ENCODE measurements around the gene PMM2.

The PMM2 gene

GRCh38 chr16:8806272-8806983 lies 8.8 kb downstream of the PMM2 start:
- Histone ChIP-seq H3K36me3 (ENCODE audit: insufficient read depth, low read length) (peaks cover 90% of the 10 kb centered on the region), H3K4me3 (ENCODE audit: low read length) (no peak overlapping the region), H3K4me1 (ENCODE audit: control insufficient read depth, insufficient read depth, low read length) (no peaks in the 10 kb centered on the region), H3K9me3 (replicated peaks; ENCODE audit: low read length) (no peaks in the 10 kb centered on the region), H3K9ac (ENCODE audit: low read depth, low read length) (no peak overlapping the region), H3K4me2 (ENCODE audit: low read length) (no peak overlapping the region), H3K27me3 (ENCODE audit: control insufficient read depth, insufficient read depth, low read length) (no peaks in the 10 kb centered on the region)

- H3K27me3 ChIP-seq (ENCODE audit: control insufficient read depth, insufficient read depth, low read length): no peaks in the 10 kb centered on the region
- H3K9ac ChIP-seq (ENCODE audit: low read depth, low read length): no peak overlapping the region
- H3K4me3 ChIP-seq (ENCODE audit: low read length): no peak overlapping the region
- H3K36me3 ChIP-seq (ENCODE audit: insufficient read depth, low read length): peaks cover 91% of the 10 kb centered on the region
- H3K4me1 ChIP-seq (ENCODE audit: control insufficient read depth, insufficient read depth, low read length): no peaks in the 10 kb centered on the region
- no peaks in the 10 kb centered on the region for H3K9me3 ChIP-seq (replicated peaks; ENCODE audit: low read length)
- no peak overlapping the region for H3K4me2 ChIP-seq (ENCODE audit: low read length)
Measured at GRCh38 chr16:8807189-8807588, 9.6 kb downstream of the PMM2 start.

GRCh38 chr16:8808009-8808408 lies 10.4 kb downstream of the PMM2 start:
- no peak overlapping the region for H3K9ac ChIP-seq (ENCODE audit: low read depth, low read length)
- no peaks in the 10 kb centered on the region for H3K9me3 ChIP-seq (replicated peaks; ENCODE audit: low read length)

GRCh38 chr16:8808613-8809353 lies 11.1 kb downstream of the PMM2 start:
- H3K4me2 ChIP-seq (ENCODE audit: low read length): no peak overlapping the region
- H3K9me3 ChIP-seq (replicated peaks; ENCODE audit: low read length): no peaks in the 10 kb centered on the region
- no peak overlapping the region for H3K9ac ChIP-seq (ENCODE audit: low read depth, low read length)
- no peaks in the 10 kb centered on the region for H3K27me3 ChIP-seq (ENCODE audit: control insufficient read depth, insufficient read depth, low read length)
- H3K36me3 ChIP-seq (ENCODE audit: insufficient read depth, low read length): peaks cover 94% of the 10 kb centered on the region
- H3K4me3 ChIP-seq (ENCODE audit: low read length): no peak overlapping the region
- no peaks in the 10 kb centered on the region for H3K4me1 ChIP-seq (ENCODE audit: control insufficient read depth, insufficient read depth, low read length)

More at GRCh38 chr16:8808009-8808408, 10.4 kb downstream of the PMM2 start:
- H3K27me3 ChIP-seq (ENCODE audit: control insufficient read depth, insufficient read depth, low read length): no peaks in the 10 kb centered on the region
- H3K36me3 ChIP-seq (ENCODE audit: insufficient read depth, low read length): peaks cover 91% of the 10 kb centered on the region
- no peak overlapping the region for H3K4me3 ChIP-seq (ENCODE audit: low read length)
- H3K4me2 ChIP-seq (ENCODE audit: low read length): no peak overlapping the region
- no peaks in the 10 kb centered on the region for H3K4me1 ChIP-seq (ENCODE audit: control insufficient read depth, insufficient read depth, low read length)

- no peak overlapping the region for H3K9ac ChIP-seq (ENCODE audit: low read depth, low read length)
- no peaks in the 10 kb centered on the region for H3K9me3 ChIP-seq (replicated peaks; ENCODE audit: low read length)
- H3K4me1 ChIP-seq (ENCODE audit: control insufficient read depth, insufficient read depth, low read length): no peaks in the 10 kb centered on the region
- H3K4me2 ChIP-seq (ENCODE audit: low read length): no peak overlapping the region
- H3K4me3 ChIP-seq (ENCODE audit: low read length): no peak overlapping the region
- H3K36me3 ChIP-seq (ENCODE audit: insufficient read depth, low read length): peaks cover 94% of the 10 kb centered on the region
- H3K27me3 ChIP-seq (ENCODE audit: control insufficient read depth, insufficient read depth, low read length): no peaks in the 10 kb centered on the region
Measured at GRCh38 chr16:8812162-8812843, 14.7 kb downstream of the PMM2 start.

GRCh38 chr16:8814095-8814806 lies 16.6 kb downstream of the PMM2 start:
- H3K36me3 ChIP-seq (ENCODE audit: insufficient read depth, low read length): peaks cover 93% of the 10 kb centered on the region
- no peak overlapping the region for H3K4me2 ChIP-seq (ENCODE audit: low read length)
- no peaks in the 10 kb centered on the region for H3K27me3 ChIP-seq (ENCODE audit: control insufficient read depth, insufficient read depth, low read length)
- H3K4me3 ChIP-seq (ENCODE audit: low read length): no peak overlapping the region
- no peaks in the 10 kb centered on the region for H3K9me3 ChIP-seq (replicated peaks; ENCODE audit: low read length)
- no peaks in the 10 kb centered on the region for H3K4me1 ChIP-seq (ENCODE audit: control insufficient read depth, insufficient read depth, low read length)
- no peak overlapping the region for H3K9ac ChIP-seq (ENCODE audit: low read depth, low read length)

GRCh38 chr16:8816967-8817655 lies 19.5 kb downstream of the PMM2 start:
- Histone ChIP-seq H3K4me3 (ENCODE audit: low read length) (no peak overlapping the region), H3K9me3 (replicated peaks; ENCODE audit: low read length) (no peaks in the 10 kb centered on the region), H3K4me2 (ENCODE audit: low read length) (no peak overlapping the region), H3K4me1 (ENCODE audit: control insufficient read depth, insufficient read depth, low read length) (no peaks in the 10 kb centered on the region), H3K27me3 (ENCODE audit: control insufficient read depth, insufficient read depth, low read length) (no peaks in the 10 kb centered on the region), H3K36me3 (ENCODE audit: insufficient read depth, low read length) (peaks cover 90% of the 10 kb centered on the region), H3K9ac (ENCODE audit: low read depth, low read length) (no peak overlapping the region)

- Histone ChIP-seq H3K4me1 (ENCODE audit: control insufficient read depth, insufficient read depth, low read length) (no peaks in the 10 kb centered on the region), H3K36me3 (ENCODE audit: insufficient read depth, low read length) (peaks cover 88% of the 10 kb centered on the region), H3K4me2 (ENCODE audit: low read length) (no peak overlapping the region), H3K9me3 (replicated peaks; ENCODE audit: low read length) (no peaks in the 10 kb centered on the region), H3K4me3 (ENCODE audit: low read length) (no peak overlapping the region), H3K9ac (ENCODE audit: low read depth, low read length) (no peak overlapping the region), H3K27me3 (ENCODE audit: control insufficient read depth, insufficient read depth, low read length) (no peaks in the 10 kb centered on the region)
Measured at GRCh38 chr16:8818504-8819270, 21.0 kb downstream of the PMM2 start.

GRCh38 chr16:8819411-8820034 lies 21.9 kb downstream of the PMM2 start:
- Histone ChIP-seq H3K9me3 (replicated peaks; ENCODE audit: low read length) (no peaks in the 10 kb centered on the region), H3K4me2 (ENCODE audit: low read length) (no peak overlapping the region), H3K4me3 (ENCODE audit: low read length) (no peak overlapping the region)

GRCh38 chr16:8822403-8822802 lies 24.8 kb downstream of the PMM2 start:
- Histone ChIP-seq H3K36me3 (ENCODE audit: insufficient read depth, low read length) (peaks cover 69% of the 10 kb centered on the region), H3K4me3 (ENCODE audit: low read length) (no peak overlapping the region), H3K4me2 (ENCODE audit: low read length) (no peak overlapping the region), H3K27me3 (ENCODE audit: control insufficient read depth, insufficient read depth, low read length) (no peaks in the 10 kb centered on the region), H3K9ac (ENCODE audit: low read depth, low read length) (no peak overlapping the region), H3K9me3 (replicated peaks; ENCODE audit: low read length) (no peaks in the 10 kb centered on the region), H3K4me1 (ENCODE audit: control insufficient read depth, insufficient read depth, low read length) (no peaks in the 10 kb centered on the region)

More at GRCh38 chr16:8819411-8820034, 21.9 kb downstream of the PMM2 start:
- H3K4me1 ChIP-seq (ENCODE audit: control insufficient read depth, insufficient read depth, low read length): no peaks in the 10 kb centered on the region
- peaks cover 86% of the 10 kb centered on the region for H3K36me3 ChIP-seq (ENCODE audit: insufficient read depth, low read length)
- H3K9ac ChIP-seq (ENCODE audit: low read depth, low read length): no peak overlapping the region
- no peaks in the 10 kb centered on the region for H3K27me3 ChIP-seq (ENCODE audit: control insufficient read depth, insufficient read depth, low read length)
